GM18499 (cell line): ENCODE results near the gene C3AR1.
A peak's percentile ranks its signal among the peaks of the same experiment; 100 is the strongest.
"Not testable (repeated sequence)": the region's sequence is repeated elsewhere in the genome, so short reads cannot be mapped to it uniquely, and the experiment has no call there.

Experiments
- ATAC-seq: cut with Tn5 transposase; IDR thresholded peaks from one replicate; pipeline ENCODE4 v1.9.1; 2021; ENCODE audit warnings: moderate number of reproducible peaks; ENCODE audit not compliant: insufficient read depth, unreplicated experiment

Gene C3AR1

DNA sequence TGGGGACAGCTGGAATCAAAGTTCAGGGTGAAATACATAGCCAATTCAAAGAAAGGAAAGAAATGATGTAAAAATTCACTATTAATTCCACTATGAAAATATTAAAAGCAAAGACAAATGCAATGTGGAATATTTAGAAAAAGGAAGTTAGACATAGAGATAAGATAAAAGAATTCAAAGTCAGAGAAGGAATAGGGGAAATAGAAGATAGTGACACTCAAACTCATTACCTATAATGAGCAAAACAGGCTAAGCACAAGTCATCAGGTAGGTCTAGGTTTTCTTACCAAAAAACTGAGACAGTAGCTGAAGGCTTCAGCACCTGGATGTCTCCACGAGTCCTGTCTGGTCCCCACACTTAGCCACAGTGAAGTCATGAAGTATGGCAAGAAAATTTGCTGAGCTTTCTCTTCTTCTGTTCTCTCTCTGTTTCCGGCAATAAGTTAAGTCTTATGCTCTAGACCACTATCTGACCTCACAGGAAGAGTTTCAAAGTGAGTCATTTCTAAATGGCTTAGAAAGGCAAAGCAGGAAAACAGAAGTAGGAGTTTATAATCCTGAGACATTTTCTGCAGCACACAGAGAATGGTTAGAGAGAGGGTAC is at the start of gene C3AR1:
Gene C3AR1 (minus strand): TSS at position 369 of the 604 bp plus-strand sequence. CDS start 6,174 bp downstream, outside the sequence.
- ATAC-seq: peak; percentile 88

DNA sequence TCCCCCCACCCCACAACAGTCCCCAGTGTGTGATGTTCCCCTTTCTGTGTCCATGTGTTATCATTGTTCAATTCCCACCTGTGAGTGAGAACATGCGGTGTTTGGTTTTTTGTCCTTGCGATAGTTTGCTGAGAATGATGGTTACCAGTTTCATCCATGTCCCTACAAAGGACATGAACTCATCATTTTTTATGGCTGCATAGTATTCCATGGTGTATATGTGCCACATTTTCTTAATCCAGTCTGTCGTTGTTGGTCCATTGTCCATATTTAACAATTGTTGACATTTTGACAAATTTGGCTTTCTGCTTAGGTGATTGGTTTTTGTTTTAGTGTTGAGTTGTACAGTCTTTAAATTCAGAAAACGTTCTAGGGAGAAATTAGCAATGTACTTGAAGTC is 47.0 kb upstream of the C3AR1 start:
- ATAC-seq: not testable (repeated sequence)

DNA sequence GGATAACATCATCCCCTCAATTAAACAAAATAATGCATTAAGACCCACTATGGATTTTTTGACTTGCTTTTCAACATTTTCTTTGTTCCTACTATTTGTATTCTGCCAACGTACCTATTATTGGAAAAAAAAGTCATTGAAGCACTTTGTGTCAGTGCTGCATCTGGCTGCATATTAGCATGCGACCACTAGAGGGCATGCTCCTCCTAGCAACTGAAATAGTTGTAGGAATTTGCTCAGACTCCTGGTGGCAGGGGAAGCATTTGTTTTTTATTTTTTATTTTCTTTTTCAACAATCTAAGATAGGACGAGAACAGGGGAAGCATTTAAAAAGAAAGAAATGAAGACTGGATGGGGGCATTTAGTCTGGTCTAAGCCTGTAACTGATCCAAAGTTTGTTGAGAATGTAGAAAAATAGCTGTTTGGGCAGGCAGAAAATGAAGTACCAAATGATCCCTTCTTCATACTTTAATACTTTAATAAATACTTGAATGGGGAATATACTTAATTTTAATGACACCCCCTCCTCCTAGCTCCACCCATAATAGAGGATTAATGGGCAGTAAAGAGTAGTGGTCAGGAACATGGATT is 42.7 kb upstream of the C3AR1 start:
- ATAC-seq: no peak

DNA sequence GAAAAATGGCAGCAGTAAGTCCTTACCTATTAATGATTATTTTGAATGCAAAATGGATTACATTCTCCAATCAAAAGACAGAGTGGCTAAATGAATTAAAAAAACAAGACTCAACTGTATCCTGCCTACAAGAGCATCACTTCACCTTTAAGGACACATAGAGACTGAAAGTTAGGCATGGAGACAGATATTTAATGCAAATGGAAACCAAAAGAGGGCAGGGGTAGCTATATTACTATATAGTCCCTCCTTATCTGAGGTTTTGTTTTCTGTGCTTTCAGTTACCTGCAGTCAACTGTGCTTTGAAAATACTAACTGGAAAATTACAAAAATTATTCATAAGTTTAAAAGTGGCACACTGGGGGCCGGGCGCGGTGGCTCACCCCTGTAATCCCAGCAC is 33.1 kb upstream of the C3AR1 start:
- no peak for ATAC-seq

DNA sequence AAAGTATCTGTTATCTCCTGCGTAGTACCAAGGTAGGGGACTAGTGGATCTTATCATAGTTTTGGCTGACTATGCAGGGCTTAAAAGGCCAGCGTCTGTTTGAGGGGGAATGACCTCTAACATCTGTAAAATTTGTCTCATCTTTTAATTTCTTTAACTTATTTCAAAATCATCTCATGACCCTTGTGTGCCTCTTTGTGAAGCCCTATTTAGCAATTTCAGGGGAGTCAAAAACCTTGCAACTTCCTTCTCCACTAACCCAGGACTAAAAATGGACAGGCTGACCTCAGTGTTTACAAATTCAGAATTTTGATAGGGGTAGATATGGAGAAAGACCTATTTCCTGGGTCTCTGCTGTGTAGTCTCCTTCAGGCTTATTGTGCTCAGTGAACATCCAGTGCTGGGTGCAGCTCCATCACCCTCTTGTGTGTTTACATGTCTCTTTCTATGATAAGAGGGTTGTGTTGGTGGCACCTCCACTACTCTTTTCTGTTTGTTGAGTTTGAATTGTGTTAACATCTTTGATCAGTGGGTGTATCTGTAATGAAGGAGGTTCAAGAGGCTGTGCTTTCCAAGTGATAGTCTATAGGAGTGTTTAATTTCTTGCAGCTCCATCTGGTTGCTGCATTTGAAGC is 30.2 kb upstream of the C3AR1 start:
- ATAC-seq: no peak

DNA sequence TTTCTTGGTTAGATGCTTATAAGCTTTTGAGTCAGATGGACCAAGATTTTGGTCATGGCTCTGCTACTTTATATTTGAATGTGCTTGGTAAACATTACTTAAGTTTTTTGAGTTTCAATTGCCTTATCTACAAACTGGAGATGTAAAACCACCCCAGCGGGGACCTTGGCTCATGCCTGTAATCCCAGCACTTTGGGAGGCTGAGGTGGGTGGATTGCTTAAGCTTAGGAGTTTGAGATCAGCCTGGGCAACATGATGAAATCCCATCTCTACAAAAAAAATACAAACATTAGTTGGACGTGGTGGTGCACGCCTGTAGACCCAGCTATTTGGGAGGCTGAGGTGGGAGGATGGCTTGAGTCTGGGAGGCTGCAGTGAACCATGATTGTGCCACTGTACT is 27.1 kb upstream of the C3AR1 start:
- no peak for ATAC-seq

DNA sequence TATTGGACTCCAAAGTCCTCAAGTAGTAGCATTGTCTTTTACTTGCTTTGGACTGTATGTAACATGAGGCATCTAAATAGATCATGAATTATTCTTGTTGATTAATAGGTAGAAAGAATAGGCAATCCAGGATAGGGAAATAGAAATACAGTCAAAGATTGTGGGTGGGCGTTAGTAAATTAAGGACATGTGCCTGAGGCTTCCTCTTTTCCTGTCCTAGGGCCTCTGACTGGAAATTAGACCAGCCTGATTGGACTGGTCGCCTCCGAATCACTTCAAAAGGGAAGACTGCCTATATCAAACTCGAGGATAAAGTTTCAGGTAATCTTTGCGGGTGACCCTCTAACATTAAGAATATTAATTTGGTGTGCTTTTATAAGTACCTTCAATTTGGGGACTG is 23.6 kb upstream of the C3AR1 start:
- ATAC-seq: no peak

DNA sequence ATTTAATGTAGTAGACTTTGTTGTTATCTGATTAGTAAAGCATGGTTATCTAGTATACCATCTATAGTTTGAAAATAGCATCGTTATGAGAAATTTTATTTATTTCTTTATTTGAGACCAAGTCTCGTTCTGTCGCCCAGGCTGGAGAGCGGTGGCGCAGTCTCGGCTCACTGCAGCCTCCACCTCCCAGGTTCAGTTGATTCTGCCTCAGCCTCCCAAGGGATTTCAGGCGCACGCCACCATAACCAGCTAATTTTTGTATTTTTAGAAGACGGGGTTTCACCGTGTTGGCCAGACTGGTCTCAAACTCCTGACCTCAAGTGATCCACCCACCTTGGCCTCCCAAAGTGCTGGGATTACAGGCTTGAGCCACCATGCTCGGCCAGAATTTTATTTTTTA is 23.1 kb upstream of the C3AR1 start:
- not testable (repeated sequence) for ATAC-seq

DNA sequence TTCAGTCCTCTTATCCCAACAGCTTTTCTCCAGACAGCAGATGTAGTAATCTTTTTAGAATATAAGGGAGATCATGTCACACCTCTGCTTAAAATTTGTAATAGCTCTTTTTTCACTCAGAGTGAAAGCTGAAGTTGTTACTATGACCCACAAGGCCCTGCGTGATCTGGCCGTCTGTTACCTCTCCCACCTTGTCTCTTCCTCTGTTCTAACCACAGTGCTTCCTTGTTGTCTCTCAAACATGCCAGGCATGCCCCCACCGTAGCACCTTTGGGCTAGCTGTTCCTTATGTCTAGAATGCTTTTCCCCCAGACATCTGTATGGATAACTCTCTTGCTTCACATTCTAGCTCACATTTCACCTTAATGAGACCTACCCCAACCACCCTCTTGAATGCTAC is 22.4 kb upstream of the C3AR1 start:
- peak; percentile 42 for ATAC-seq

DNA sequence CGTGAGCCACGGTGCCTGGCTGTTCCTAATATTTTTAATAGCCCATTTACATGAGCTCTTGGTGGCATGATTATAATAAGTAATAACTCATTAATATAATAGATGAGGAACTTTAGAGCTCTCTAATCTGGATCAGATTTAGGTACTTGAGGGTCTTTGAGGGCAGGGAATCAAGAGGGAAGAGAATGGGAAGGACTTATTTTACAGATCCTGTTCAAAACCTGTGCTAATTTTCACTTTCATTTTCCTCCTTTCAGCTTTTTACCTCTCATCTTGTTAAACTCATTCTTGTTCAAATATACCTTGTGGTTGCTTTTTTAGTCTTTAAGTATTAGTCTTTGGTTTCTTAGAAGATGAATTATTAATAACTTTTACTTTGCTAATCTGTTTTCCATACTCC is 21.5 kb upstream of the C3AR1 start:
- ATAC-seq: no peak

DNA sequence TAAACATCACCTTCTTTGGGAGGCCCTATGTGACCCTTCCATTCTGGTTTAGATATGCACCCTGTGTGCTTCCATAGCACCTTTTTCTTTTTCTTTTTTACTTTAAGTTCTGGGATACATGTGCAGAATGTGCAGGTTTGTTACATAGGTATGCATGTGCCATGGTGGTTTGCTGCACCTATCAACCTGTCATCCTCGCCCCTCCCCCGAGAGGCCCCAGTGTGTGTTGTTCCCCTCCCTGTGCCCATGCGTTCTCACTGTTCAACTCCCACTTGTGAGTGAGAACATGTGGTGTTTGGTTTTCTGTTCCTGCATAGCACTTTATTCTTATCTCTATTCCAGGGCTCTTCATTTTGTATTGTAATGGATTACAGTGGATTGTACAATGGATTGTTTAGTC is 18.2 kb upstream of the C3AR1 start:
- ATAC-seq: not testable (repeated sequence)

DNA sequence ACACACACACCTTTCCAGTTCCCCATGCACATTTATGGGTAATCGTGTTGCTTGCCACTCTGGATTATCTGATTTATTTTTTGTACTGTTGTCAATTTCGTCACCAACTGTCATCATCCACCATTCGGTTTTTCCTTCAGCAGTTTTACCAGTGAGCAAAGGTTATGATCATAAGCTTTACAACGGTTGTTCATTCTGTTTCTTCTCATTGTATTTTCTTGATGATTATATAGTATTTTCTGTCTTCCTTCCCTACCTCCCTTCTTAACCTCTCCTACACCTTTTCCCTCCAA is 16.6 kb upstream of the C3AR1 start:
- ATAC-seq: no peak

DNA sequence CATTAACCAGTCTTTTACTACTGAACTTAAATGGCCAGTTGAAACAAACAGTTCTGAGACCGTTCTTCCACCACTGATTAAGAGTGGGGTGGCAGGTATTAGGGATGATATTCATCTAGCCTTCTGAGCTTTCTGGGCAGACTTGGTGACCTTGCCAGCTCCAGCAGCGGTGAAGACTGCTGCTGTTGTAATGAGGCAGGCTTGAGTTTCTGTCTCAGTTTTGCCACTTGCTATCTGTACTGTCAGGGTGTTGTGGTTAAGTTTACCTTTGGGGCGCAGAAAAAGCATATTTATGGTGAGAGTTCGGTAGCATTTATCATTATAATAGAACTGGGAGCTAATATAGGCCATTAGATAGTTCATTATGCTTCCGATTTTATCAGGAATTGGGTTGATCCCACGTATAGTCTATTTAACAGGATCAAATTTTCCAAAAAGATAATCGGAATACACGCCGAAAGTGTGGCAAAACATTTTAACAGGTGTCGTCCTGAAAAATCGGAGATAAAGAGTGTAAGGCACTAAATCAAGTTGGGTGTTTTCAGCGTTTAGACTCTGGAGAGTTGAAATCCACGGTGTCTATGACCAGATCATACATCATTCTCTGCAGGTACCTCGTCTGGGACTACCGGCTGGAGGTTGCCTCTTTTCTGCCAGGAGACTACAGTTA is 15.2 kb upstream of the C3AR1 start:
- ATAC-seq: no peak

DNA sequence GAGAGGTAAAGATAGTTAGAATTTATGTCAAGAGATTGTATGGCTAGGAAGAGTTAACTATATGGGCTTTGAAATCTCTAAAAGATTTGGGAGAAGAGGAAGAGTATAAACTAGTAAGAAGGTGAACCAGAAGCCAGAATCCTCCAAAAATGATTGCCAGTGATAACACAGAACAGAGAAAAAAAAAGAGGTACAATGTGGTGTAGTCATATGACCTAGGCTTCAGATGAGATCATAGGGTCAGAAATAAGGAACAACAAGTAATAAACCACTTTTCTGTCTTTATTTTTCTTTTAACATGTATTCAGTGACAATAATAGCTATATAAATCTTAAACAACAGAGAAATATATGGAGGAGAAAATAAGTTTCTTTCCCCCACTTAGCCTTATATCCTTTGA is 14.0 kb upstream of the C3AR1 start:
- ATAC-seq: no peak

DNA sequence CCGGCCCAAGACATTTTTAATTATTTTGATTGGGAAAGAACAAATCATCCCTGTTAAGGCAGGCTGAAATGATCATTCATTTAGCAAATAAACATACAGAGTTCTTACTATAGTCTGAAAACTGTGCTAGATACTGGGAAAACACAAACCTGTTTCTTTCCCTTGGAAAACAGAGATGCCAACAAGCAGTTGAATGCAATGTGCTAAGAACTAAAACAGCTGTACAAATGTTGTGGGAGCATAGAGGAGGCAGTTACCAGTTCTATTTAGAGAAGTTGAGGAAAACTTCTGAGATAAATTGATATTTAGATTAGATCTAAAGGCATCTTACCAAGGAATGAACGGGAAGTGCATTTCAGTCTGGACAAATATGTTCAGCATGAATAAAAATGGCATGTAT is 12.8 kb upstream of the C3AR1 start:
- no peak for ATAC-seq

DNA sequence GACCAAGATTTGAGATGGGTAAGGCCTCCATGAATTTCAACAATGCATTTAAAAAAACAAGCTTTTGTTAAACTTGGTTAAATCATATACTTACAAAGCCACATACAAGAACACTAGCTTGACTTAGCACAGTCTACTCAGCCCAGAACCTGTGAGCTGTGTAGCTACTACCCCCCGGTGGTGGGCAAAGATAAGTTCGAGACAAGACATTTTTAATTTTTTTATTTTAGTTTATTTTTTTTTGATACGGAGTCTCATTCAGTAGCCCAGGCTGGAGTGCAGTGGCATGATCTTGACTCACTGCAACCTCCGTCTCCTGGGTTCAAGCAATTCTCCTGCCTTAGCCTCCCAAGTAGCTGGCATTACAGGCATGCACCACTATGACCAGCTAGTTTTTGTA is 12.2 kb upstream of the C3AR1 start:
- ATAC-seq: no peak

DNA sequence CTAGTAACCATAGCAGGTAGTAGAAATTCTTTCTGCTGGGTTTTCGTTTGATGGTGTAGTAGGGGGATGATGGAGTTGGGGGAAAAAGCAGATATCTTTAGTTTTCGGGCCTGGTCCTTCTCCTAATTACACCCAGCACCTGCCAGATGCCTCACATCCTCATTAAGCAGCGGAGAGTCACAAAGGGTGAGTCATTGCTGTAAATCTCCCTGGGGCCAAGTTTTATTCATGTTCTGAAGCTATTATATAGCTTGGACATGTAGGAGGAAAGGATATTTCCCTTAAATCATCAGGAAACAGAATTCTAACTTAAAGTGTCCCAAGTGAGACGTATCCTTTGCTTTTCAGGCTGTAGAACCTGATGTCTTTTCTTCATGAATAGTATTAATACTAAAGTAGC is 11.0 kb upstream of the C3AR1 start:
- ATAC-seq: no peak

DNA sequence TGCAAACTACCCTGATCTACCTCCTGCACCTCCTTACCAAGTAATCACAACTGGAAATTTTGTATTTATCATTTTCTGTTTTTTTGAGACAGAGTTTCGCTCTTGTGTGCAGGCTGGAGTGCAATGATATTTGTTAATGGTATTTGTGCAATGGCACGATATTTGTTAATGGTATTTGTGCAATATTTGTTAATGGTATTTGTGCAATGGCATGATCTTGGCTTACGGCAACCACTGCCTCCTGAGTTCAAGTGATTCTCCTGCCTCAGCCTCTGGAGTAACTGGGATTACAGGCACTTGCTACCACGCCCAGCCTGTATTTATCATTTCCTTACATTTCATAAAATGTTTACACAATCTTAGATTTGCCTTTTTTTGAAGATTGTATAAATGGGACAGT is 10.2 kb upstream of the C3AR1 start:
- ATAC-seq: no peak

DNA sequence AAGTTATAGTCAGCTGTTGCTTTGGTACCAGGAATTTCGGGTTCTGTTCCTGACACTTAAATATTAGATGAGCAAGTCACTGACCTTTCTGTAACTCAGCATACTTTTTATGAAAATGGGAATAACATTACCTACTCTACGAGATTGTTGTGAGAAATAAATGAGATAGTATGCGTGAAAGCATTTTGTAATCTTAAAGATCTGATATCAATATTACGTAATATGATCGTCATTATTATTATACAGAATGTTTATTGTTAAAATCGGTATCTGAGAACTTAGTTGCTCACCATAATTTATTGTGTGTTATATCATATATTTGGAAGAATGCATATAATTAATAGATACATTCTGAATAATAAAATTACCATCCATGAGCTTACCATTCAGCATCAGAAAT is 9.8 kb upstream of the C3AR1 start:
- no peak for ATAC-seq

DNA sequence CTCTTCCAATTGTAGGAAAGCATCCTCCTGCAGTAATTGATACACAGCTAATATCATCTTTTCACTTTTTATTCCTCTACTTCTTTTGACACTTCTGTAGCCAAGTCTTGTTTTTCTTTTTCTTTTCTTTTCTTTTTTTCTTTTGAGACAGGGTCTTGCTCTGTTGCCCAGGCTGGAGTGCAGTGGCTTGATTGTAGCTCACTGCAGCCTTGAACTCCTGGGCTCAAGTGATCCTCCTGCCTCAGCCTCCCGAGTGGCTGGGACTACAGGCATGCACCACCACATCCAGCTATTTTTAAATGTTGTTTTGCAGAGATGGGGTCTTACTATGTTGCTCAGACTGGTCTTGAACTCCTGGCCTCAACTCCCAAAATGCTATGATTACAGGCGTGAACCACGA is 5.7 kb upstream of the C3AR1 start:
- ATAC-seq: not testable (repeated sequence)

DNA sequence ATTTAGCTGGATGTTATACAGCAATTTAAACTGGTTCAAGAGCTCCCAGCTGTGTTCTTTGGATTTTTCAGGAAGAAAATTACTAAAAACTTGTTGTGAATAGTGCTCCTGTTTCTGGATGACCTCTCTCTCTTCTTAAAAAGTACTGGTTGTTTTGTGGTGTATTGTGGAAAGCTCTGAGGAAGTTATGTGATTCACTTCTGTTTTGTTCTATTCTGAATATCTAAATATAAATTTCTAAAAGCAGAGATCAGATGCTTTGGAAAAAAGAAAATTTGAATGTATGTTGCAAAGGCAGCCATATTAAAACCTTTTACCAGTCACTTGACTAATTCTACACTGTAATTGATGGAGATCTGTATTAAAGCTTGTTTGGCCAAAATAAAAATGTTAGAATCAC is 3.4 kb upstream of the C3AR1 start:
- ATAC-seq: no peak

DNA sequence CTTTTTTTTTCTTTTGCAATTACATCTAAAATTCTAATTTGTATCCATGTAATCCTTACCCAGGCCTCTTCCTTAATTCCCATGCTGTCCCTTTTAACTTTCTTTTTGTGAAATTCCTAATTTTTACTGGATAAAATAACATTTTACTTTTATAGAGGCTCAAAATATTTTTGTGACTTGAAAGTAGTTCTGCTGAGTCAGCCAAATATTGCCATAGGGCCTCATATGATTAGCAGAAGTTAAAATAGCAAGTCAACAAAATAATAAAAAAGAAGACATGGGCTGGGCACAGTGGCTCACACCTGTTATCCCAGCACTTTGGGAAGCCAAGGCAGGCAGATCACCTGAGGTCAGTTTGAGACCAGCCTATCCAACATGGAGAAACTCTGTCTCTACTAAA is 2.0 kb downstream of the C3AR1 start:
- no peak for ATAC-seq
